ENCODE measurements around the gene RFX7. TPM values are rescaled to one million over a fixed set of nuclear protein-coding genes. Genes with fewer than 3 reads are reported as not detected.

RFX7 gene
- total and polyA plus RNA-seq, 2 of the 8 experiments (the other 6 are each of a cell fraction or from before 2014, with no cell fraction given) = 10.4 to 40.9 TPM

DNA sequence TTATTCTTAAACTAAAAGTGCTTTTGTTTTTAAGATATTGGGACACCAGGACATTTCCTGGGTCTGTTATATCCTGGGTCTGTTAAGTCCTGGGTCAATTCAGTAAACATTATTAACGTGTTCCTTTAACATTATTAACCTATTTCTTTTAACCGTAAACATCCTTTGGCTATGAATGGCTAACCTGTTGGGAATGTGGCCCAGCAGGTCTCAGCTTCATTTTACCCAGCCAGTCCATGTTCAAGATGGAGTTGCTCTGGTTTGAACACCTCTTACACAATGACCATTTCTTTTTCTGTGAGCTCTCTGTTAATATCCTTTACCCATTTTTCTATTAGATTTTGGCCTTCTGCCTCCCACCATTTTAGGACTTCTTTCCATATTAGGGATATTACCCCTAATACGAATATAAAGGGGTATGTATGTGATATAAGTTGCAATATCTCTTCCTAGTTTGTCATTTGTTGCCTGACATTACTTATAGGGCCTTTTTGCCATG, 161.4 kb downstream of the RFX7 start:
- CTCF ChIA-PET (ENCODE audit: partially characterized antibody) = no interaction called here
- 91% methylated on average over 3 of the region's 3 CpGs; no CpG with 5 or more reads in 1 of the 2 experiments for WGBS, 2 experiments (ENCODE audit: extremely low coverage in 1 of 2, insufficient coverage in 1 of 2, insufficient read length in 1 of 2, insufficient replicate concordance in 2 of 2, low coverage in 1 of 2, low lambda C conversion rate in 2 of 2, missing lambda C conversion rate in 1 of 2)

More for the DNA sequence above, 161.4 kb downstream of the RFX7 start:
- H4K8ac ChIP-seq (ENCODE audit: extremely low read depth, insufficient read depth, low read length) = no peak overlapping the region
- no peak overlapping the region for H2BK15ac ChIP-seq (ENCODE audit: low read length)
- no peak overlapping the region for H3K4me3 ChIP-seq (ENCODE audit: extremely low read depth in 1 of 4, insufficient read depth in 2 of 4, low read depth in 3 of 4, low read length in 4 of 4)
- H3K23me2 ChIP-seq (ENCODE audit: low read depth, low read length) = no peaks in the 10 kb centered on the region
- H4K91ac ChIP-seq (replicated peaks; ENCODE audit: insufficient read length, low read length) = no peak overlapping the region
- H3K27ac ChIP-seq (ENCODE audit: low read depth, low read length) = no peak overlapping the region
- POLR2A ChIA-PET (ENCODE audit: partially characterized antibody) = no interaction called here
- H2AFZ ChIP-seq (ENCODE audit: low read length) = no peak overlapping the region
- no peak overlapping the region for H3K18ac ChIP-seq (ENCODE audit: extremely low read depth, low read length)
- H3K79me1 ChIP-seq (ENCODE audit: low read depth, low read length) = no peaks in the 10 kb centered on the region
- no peak overlapping the region for H2BK12ac ChIP-seq (ENCODE audit: low read depth, low read length)
- H2BK20ac ChIP-seq (ENCODE audit: low read length) = no peak overlapping the region
- no peak overlapping the region for H3K4ac ChIP-seq (replicated peaks; ENCODE audit: insufficient read length, low read depth, low read length)
- H2AK5ac ChIP-seq (ENCODE audit: low read depth, low read length) = no peak overlapping the region
- no peaks in the 10 kb centered on the region for H3K9me3 ChIP-seq (ENCODE audit: insufficient read depth in 2 of 2, low read depth in 1 of 2, low read length in 1 of 2)
- H3K36me3 ChIP-seq (ENCODE audit: control insufficient read depth in 2 of 4, insufficient read depth in 4 of 4, low read length in 3 of 4) = no peaks in the 10 kb centered on the region
- no peak overlapping the region for H2BK120ac ChIP-seq (replicated peaks; ENCODE audit: low read depth, low read length)
- H3K14ac ChIP-seq (ENCODE audit: insufficient read length) = no peak overlapping the region
- H3K4me2 ChIP-seq (ENCODE audit: insufficient read depth in 1 of 2, low read depth in 2 of 2, low read length in 2 of 2) = no peak overlapping the region
- no peaks in the 10 kb centered on the region for H3K4me1 ChIP-seq (replicated peaks in 1 of 4; ENCODE audit: control insufficient read depth in 3 of 4, insufficient read depth in 4 of 4, low read length in 3 of 4)
- TF ChIP-seq BRCA1 (IDR thresholded peaks at IDR 0.05; ENCODE audit: low read depth, low read length) = no peak
- TF ChIP-seq RXRA (IDR thresholded peaks at IDR 0.05; ENCODE audit: insufficient read depth, low read depth, low read length) = no peak
- no peak for TF ChIP-seq KDM1A (IDR thresholded peaks at IDR 0.05; ENCODE audit: borderline replicate concordance, low read length)
- no peak for TF ChIP-seq TCF12 (IDR thresholded peaks at IDR 0.05; ENCODE audit: low read depth, low read length)
- TF ChIP-seq CREB1 (IDR thresholded peaks at IDR 0.05) = no peak
- TF ChIP-seq CBX5 (IDR thresholded peaks at IDR 0.05; ENCODE audit: low read depth, low read length) = no peak
- no peak for TF ChIP-seq RNF2 (IDR thresholded peaks at IDR 0.05; ENCODE audit: borderline replicate concordance, low read depth, low read length, missing control alignments, poor library complexity, severe bottlenecking)
- TF ChIP-seq SP2 (IDR thresholded peaks at IDR 0.05; ENCODE audit: low read length) = no peak
- no peak for FAIRE-seq
- H3K27me3 ChIP-seq (replicated peaks in 1 of 4; ENCODE audit: control insufficient read depth in 3 of 4, extremely low read depth in 1 of 4, insufficient read depth in 3 of 4, low read length in 3 of 4) = no peaks in the 10 kb centered on the region
- H2BK5ac ChIP-seq (ENCODE audit: low read depth, low read length) = no peak overlapping the region
- no peaks in the 10 kb centered on the region for H3K79me2 ChIP-seq (ENCODE audit: control insufficient read depth in 1 of 2, insufficient read depth in 2 of 2, low read length in 2 of 2)
- H4K20me1 ChIP-seq (replicated peaks in 1 of 2; ENCODE audit: control insufficient read depth in 1 of 2, insufficient read depth in 2 of 2, low read length in 2 of 2) = no peaks in the 10 kb centered on the region
- H3K23ac ChIP-seq (ENCODE audit: insufficient read length) = no peak overlapping the region
- H4K5ac ChIP-seq (ENCODE audit: insufficient read length, low read depth, low read length) = no peak overlapping the region
- no peak for DNase-seq (ENCODE audit: low read depth in 1 of 2, low spot score in 2 of 2)
- no peak overlapping the region for H3K56ac ChIP-seq (replicated peaks; ENCODE audit: insufficient read length, low read depth, low read length)
- H3K9ac ChIP-seq (replicated peaks in 1 of 4; ENCODE audit: extremely low read depth in 1 of 4, low read depth in 3 of 4, low read length in 3 of 4) = no peak overlapping the region

Data from H1 (cell line).